C4-2B (cell line): ENCODE data around the gene MPPE1.

ENCODE experiments used
- H3K27ac ChIP-seq: fragments of 450-650 bp; 2 replicates; pipeline ENCODE4 v1.5.1; 2017
- ZFX ChIP-seq: fragments of 450-650 bp; IDR thresholded peaks from 2 replicates; pipeline ENCODE4 v1.6.1; 2017
- TF ChIP-seq, protein P1 (sequence below): fragments of 450-650 bp; conservative IDR thresholded peaks from 2 replicates; pipeline ENCODE4 v1.5.1; 2017; ENCODE audit warnings: mild to moderate bottlenecking

Gene MPPE1

DNA sequence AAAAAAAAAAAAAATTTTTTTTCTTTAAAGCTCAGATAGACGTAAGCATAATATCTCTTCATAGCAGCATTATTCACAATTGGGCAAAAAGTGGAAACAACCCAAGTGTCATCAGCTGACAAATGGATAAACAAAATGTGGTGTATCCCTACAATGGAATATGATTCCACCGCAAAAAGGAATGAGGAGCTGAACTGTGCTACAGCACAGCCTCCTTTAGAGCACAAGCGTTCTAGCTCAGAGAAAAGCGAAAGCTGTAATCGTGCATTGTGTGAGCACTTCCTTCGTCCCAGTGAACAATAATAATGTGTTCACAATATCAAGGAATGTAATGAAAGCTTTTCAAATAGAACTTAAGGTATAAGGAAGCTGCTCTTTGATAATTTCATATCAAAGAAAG, 68.6 kb downstream of the MPPE1 start:
- no peak for TF ChIP-seq ZFX
- TF ChIP-seq, protein P1, sequence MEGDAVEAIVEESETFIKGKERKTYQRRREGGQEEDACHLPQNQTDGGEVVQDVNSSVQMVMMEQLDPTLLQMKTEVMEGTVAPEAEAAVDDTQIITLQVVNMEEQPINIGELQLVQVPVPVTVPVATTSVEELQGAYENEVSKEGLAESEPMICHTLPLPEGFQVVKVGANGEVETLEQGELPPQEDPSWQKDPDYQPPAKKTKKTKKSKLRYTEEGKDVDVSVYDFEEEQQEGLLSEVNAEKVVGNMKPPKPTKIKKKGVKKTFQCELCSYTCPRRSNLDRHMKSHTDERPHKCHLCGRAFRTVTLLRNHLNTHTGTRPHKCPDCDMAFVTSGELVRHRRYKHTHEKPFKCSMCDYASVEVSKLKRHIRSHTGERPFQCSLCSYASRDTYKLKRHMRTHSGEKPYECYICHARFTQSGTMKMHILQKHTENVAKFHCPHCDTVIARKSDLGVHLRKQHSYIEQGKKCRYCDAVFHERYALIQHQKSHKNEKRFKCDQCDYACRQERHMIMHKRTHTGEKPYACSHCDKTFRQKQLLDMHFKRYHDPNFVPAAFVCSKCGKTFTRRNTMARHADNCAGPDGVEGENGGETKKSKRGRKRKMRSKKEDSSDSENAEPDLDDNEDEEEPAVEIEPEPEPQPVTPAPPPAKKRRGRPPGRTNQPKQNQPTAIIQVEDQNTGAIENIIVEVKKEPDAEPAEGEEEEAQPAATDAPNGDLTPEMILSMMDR, result no peak

DNA sequence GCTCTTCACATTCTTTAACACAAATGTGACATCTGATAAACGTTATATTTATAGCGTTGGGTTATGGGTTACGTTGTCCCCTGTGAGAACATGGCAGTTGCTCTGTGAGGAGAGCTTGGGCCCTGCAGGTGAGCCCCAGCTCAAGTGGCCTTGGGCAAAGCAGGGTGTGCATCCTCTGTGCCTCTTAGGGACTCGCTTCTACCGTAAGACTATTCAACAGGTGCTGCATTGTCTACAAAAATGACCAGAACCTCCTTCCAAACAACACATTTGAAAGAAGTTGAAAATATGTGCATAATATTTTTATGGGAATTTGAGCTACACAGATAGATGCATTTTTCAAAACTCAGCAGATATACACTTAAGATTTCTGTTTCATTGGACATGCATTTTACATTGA, 73.3 kb downstream of the MPPE1 start:
- TF ChIP-seq, protein P1, result no peak
- TF ChIP-seq ZFX, result no peak
- H3K27ac ChIP-seq, result no peak overlapping the region

More for the DNA sequence above, 68.6 kb downstream of the MPPE1 start:
- no peak overlapping the region for H3K27ac ChIP-seq
